ENCODE results near the gene B4GAT1. TPM values are rescaled to one million over a fixed set of nuclear protein-coding genes. Genes with fewer than 3 reads are reported as not detected.

The B4GAT1 gene
- total and polyA plus RNA-seq, 2 of the 13 experiments (the other 11 are each of a cell fraction or from before 2014, with no cell fraction given) = 40.4 to 109 TPM

- Histone ChIP-seq H3K27ac (ENCODE audit: extremely low read length, insufficient read depth, low read length) (no peak overlapping the region), H2AFZ (ENCODE audit: low read length) (no peak overlapping the region)
- TF ChIP-seq ZNF687 (CRISPR knock-in tag; IDR thresholded peaks at IDR 0.05) (peak; percentile 6; the same call in 1 of the 2 replicates), ZNF737 (CRISPR knock-in tag; IDR thresholded peaks at IDR 0.05; ENCODE audit: borderline replicate concordance) (no peak), LBX2 (CRISPR knock-in tag; IDR thresholded peaks at IDR 0.05; ENCODE audit: borderline replicate concordance) (no peak), ZNF343 (CRISPR knock-in tag; IDR thresholded peaks at IDR 0.05) (no peak), MIXL1 (CRISPR knock-in tag; IDR thresholded peaks at IDR 0.05) (no peak), ZNF101 (CRISPR knock-in tag; IDR thresholded peaks at IDR 0.05; ENCODE audit: borderline replicate concordance, low read depth) (no peak), MEF2D (CRISPR knock-in tag; IDR thresholded peaks at IDR 0.05) (no peak), ZNF740 (CRISPR knock-in tag; IDR thresholded peaks at IDR 0.05) (no peak), ZNF770 (CRISPR knock-in tag; IDR thresholded peaks at IDR 0.05) (no peak), HOXD1 (CRISPR knock-in tag; IDR thresholded peaks at IDR 0.05) (no peak), CHD4 (IDR thresholded peaks at IDR 0.05; ENCODE audit: borderline replicate concordance, low read length) (no peak), ZFP90 (CRISPR knock-in tag; IDR thresholded peaks at IDR 0.05; ENCODE audit: borderline replicate concordance) (no peak), CTCF (CRISPR knock-in tag; IDR thresholded peaks at IDR 0.05) (0 out of 2 replicates have a peak, but pooled peaks have one; percentile 9)
Measured at GRCh38 chr11:66326261-66327111, 20.9 kb downstream of the B4GAT1 start.

More at GRCh38 chr11:66326261-66327111, 20.9 kb downstream of the B4GAT1 start:
- no peak for DNase-seq (ENCODE audit: low spot score)
- ChIA-PET POLR2A (interaction anchor here (1.0 to 1.8 kb wide), 4 partner anchors 9 to 38 kb away, joined by 7 to 40 read pairs (median 12); partner anchors contain the start of genes CD248, RIN1 and YIF1A), CTCF (ENCODE audit: low intra/inter-chr PET ratio, low total read pairs) (interaction anchor here (3.4 kb wide), 1 partner anchor 15 kb away, joined by 68 read pairs; no protein-coding TSS in a partner anchor)
- in situ Hi-C loops (cut with HindIII; ENCODE audit: extremely low pct_ligation_motif_present, low pct_unique_long_range_greater_than_20kb) (loop anchor here (5.0 kb wide), 1 partner anchor 34 kb away; the partner anchor contains the start of gene TMEM151A), intact Hi-C loops (cut with micrococcal nuclease; ENCODE audit: unreplicated experiment) (loop anchor here (5.0 kb wide), 1 partner anchor 544 kb away; the partner anchor contains the start of gene AP5B1)
- Histone ChIP-seq H3K4me3 (replicated peaks in 1 of 3; ENCODE audit: insufficient read depth in 1 of 3, low read depth in 2 of 3, low read length in 3 of 3) (peak overlapping the region in 2 of 3 experiments; percentile 11 to 76; a peak in 2 of 6 replicates), H3K9ac (ENCODE audit: insufficient read depth, low read depth, low read length) (peak overlapping the region; percentile 53; the same call in 1 of the 2 replicates), H3K36me3 (replicated peaks in 1 of 2; ENCODE audit: control insufficient read depth in 1 of 2, insufficient read depth in 2 of 2, low read length in 2 of 2) (no peaks in the 10 kb centered on the region), H3K4me2 (ENCODE audit: low read depth, low read length) (peak overlapping the region; percentile 100), H3K4me1 (ENCODE audit: insufficient read depth, low read length) (peaks cover 69% of the 10 kb centered on the region), H3K79me2 (ENCODE audit: insufficient read depth, low read length) (no peaks in the 10 kb centered on the region), H4K20me1 (ENCODE audit: insufficient read depth, low read length) (no peaks in the 10 kb centered on the region), H3K27me3 (ENCODE audit: control insufficient read depth in 1 of 2, insufficient read depth in 2 of 2, low read length in 2 of 2) (peaks cover 0 to 23% of the 10 kb centered on the region in 2 experiments; a peak in 3 of 5 replicates), H3K9me3 (ENCODE audit: low read length) (no peaks in the 10 kb centered on the region)
- peak; percentile 9 for ATAC-seq
- BruUV-seq (replicated peaks) = no TSS peak
- FAIRE-seq = no peak
- 2% methylated on average over 5 of the region's 21 CpGs for WGBS (ENCODE audit: low lambda C conversion rate)
